ENCODE data around the gene PEPD.

DNA sequence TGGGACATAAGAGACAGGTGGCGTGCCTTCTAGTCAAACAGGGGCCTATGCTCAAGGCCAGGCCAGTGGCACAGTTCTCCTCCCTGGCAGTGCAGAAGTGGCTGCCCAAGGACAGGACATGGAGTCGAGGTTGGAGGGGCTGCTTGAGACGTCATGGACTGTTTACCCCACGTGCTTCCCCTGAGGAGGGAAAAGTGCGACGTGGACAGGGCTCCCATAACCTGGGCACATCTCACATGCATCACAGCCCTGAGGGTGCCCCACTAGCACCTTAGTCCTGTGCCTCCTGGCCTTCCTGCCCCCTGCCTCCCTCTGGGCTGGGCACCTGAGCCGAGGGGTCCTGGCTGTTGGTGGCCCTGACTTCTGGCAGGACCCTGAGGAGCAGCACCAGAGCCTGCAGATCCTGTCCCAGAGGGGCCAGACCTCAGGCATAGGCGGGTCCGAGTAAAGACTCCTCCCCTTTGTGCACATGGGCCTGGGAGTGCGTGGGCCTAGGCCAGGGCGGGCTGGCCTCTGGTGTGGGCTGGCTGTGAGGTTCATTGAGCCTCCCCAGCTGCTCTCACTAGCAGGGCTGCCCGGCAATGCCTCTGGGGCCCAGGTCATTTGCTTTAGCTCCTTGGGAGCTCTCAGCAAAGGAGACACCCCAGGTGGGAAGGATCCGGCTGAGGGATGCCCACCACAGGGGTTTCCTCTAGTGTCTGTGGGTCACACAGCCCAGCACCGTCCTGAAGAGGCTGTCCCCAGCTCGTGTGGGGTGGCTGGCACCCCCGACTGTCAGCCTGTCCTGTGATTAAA, 82.4 kb downstream of the PEPD start:
- TF ChIP-seq, protein P1, sequence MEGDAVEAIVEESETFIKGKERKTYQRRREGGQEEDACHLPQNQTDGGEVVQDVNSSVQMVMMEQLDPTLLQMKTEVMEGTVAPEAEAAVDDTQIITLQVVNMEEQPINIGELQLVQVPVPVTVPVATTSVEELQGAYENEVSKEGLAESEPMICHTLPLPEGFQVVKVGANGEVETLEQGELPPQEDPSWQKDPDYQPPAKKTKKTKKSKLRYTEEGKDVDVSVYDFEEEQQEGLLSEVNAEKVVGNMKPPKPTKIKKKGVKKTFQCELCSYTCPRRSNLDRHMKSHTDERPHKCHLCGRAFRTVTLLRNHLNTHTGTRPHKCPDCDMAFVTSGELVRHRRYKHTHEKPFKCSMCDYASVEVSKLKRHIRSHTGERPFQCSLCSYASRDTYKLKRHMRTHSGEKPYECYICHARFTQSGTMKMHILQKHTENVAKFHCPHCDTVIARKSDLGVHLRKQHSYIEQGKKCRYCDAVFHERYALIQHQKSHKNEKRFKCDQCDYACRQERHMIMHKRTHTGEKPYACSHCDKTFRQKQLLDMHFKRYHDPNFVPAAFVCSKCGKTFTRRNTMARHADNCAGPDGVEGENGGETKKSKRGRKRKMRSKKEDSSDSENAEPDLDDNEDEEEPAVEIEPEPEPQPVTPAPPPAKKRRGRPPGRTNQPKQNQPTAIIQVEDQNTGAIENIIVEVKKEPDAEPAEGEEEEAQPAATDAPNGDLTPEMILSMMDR (conservative IDR thresholded peaks at IDR 0.05; ENCODE audit: low read depth, low read length), result no peak
- TF ChIP-seq USF2 (IDR thresholded peaks at IDR 0.05; ENCODE audit: low read depth, low read length) (no peak), POLR2A (IDR thresholded peaks at IDR 0.05; ENCODE audit: low read depth, low read length) (no peak)
